ENCODE data around the gene APLF. TPM values are rescaled to one million over a fixed set of nuclear protein-coding genes. Genes with fewer than 3 reads are reported as not detected.

The APLF gene
- polyA plus RNA-seq, 1 experiment = 3.6 TPM

DNA sequence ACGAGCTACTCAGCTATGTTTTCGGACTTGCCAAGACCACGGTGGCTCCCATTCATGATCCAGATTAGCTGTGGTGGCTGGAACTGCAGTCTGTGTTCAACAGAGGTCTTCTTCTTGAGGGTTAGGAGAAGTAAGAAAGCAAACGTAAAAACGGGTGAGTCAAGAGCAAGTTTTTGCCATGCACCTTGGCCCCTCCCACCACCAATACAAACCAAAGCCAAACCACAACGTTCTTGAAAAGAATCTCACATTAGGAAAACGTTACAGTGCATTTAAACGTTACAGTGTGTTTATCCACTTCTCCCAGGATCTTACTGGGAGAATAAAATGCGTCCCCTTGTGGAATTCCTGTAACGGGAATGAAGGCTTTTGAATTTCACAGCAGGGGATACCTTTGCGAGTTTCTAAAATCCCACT, 1.0 kb upstream of the APLF start:
- ChIA-PET CTCF (interaction anchor here (1.0 to 6.1 kb wide), 8 partner anchors 25 to 459 kb away, joined by 3 to 109 read pairs (median 5); no protein-coding TSS in a partner anchor), POLR2A (interaction anchor here (1.4 kb wide), 1 partner anchor 146 kb away, joined by 3 read pairs; the partner anchor contains the start of gene CNRIP1)
- Histone ChIP-seq H3K27me3 (ENCODE audit: control insufficient read depth, insufficient read depth, low read length) (no peaks in the 10 kb centered on the region), H3K4me3 (ENCODE audit: low read depth, low read length) (peak overlapping the region; percentile 98), H3K27ac (ENCODE audit: low read depth, low read length) (peak overlapping the region; percentile 77), H3K9me3 (ENCODE audit: control insufficient read depth, insufficient read depth, low read length) (no peaks in the 10 kb centered on the region; the same call in 1 of the 2 replicates)
- peak; percentile 47 for TF ChIP-seq CTCF (IDR thresholded peaks at IDR 0.05; ENCODE audit: low read depth, low read length)
- peak; percentile 38 for DNase-seq (ENCODE audit: low read depth, low spot score)

GRCh38 chr2:68466778-68467076, 658 bp upstream of the APLF start:
- DNase-seq (ENCODE audit: low read depth, low spot score) = no peak
- ChIA-PET CTCF (interaction anchor here (1.0 to 6.1 kb wide), 7 partner anchors 25 to 476 kb away, joined by 3 to 109 read pairs (median 6); no protein-coding TSS in a partner anchor), POLR2A (interaction anchor here (1.4 kb wide), 1 partner anchor 147 kb away, joined by 3 read pairs; the partner anchor contains the start of gene CNRIP1)
- Histone ChIP-seq H3K4me3 (ENCODE audit: low read depth, low read length) (peak overlapping the region; percentile 98), H3K27ac (ENCODE audit: low read depth, low read length) (peak overlapping the region; percentile 77), H3K9me3 (ENCODE audit: control insufficient read depth, insufficient read depth, low read length) (no peaks in the 10 kb centered on the region; the same call in 1 of the 2 replicates), H3K27me3 (ENCODE audit: control insufficient read depth, insufficient read depth, low read length) (no peaks in the 10 kb centered on the region)
- no peak for TF ChIP-seq CTCF (IDR thresholded peaks at IDR 0.05; ENCODE audit: low read depth, low read length)

DNA sequence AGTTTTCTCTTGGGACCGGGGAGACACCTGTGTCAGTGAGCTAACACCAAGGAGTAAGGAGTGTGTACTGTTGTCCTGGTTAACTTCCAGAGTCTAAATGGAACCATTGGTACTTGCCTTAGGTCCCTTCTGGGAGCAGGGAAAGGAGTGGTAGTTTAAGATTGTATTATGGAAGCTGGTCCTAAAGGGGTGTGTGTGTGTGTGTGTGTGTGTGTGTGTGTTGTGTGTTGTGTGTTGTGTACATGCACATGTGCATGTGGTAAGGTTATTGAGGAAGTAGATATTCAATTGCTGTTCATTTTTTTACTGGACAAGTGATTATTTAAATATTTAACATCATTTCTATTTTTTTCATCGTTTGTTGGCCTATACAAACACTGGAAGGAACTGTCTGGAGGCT, 1.4 kb downstream of the APLF start:
- ChIA-PET POLR2A (no interaction called here), CTCF (interaction anchor here (1.0 to 5.9 kb wide), 4 partner anchors 19 to 456 kb away, joined by 3 to 65 read pairs (median 6); no protein-coding TSS in a partner anchor)
- Histone ChIP-seq H3K4me3 (ENCODE audit: low read depth, low read length) (no peak overlapping the region; the same call in 1 of the 2 replicates), H3K27me3 (ENCODE audit: control insufficient read depth, insufficient read depth, low read length) (no peaks in the 10 kb centered on the region), H3K9me3 (ENCODE audit: control insufficient read depth, insufficient read depth, low read length) (no peaks in the 10 kb centered on the region; the same call in 1 of the 2 replicates), H3K27ac (ENCODE audit: low read depth, low read length) (no peak overlapping the region)
- no peak for TF ChIP-seq CTCF (IDR thresholded peaks at IDR 0.05; ENCODE audit: low read depth, low read length)
- DNase-seq (ENCODE audit: low read depth, low spot score) = no peak

GRCh38 chr2:68469935-68470334, 2.5 kb downstream of the APLF start:
- POLR2A ChIA-PET = no interaction called here

More at GRCh38 chr2:68469935-68470334, 2.5 kb downstream of the APLF start:
- no peak overlapping the region for H3K4me3 ChIP-seq (ENCODE audit: low read depth, low read length)
- CTCF ChIA-PET = interaction anchor here (1.9 to 2.1 kb wide), 2 partner anchors 18 to 125 kb away, joined by 4 to 9 read pairs; no protein-coding TSS in a partner anchor
- no peak for TF ChIP-seq CTCF (IDR thresholded peaks at IDR 0.05; ENCODE audit: low read depth, low read length)
- H3K27me3 ChIP-seq (ENCODE audit: control insufficient read depth, insufficient read depth, low read length) = no peaks in the 10 kb centered on the region
- no peak overlapping the region for H3K27ac ChIP-seq (ENCODE audit: low read depth, low read length)
- no peak for DNase-seq (ENCODE audit: low read depth, low spot score)
- no peaks in the 10 kb centered on the region; the same call in 1 of the 2 replicates for H3K9me3 ChIP-seq (ENCODE audit: control insufficient read depth, insufficient read depth, low read length)
